ENCODE results near the gene GRN. TPM values are rescaled to one million over a fixed set of nuclear protein-coding genes. Genes with fewer than 3 reads are reported as not detected.

The GRN gene
- total RNA-seq, 1 donor from 2014 or later = 160 TPM

GRCh38 chr17:44354582-44355561 lies 9.8 kb downstream of the GRN start:
- intact Hi-C loops (cut with micrococcal nuclease) = no loop called here
- TF ChIP-seq, protein P1, sequence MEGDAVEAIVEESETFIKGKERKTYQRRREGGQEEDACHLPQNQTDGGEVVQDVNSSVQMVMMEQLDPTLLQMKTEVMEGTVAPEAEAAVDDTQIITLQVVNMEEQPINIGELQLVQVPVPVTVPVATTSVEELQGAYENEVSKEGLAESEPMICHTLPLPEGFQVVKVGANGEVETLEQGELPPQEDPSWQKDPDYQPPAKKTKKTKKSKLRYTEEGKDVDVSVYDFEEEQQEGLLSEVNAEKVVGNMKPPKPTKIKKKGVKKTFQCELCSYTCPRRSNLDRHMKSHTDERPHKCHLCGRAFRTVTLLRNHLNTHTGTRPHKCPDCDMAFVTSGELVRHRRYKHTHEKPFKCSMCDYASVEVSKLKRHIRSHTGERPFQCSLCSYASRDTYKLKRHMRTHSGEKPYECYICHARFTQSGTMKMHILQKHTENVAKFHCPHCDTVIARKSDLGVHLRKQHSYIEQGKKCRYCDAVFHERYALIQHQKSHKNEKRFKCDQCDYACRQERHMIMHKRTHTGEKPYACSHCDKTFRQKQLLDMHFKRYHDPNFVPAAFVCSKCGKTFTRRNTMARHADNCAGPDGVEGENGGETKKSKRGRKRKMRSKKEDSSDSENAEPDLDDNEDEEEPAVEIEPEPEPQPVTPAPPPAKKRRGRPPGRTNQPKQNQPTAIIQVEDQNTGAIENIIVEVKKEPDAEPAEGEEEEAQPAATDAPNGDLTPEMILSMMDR (IDR thresholded peaks at IDR 0.05; ENCODE audit: borderline replicate concordance) = peak; percentile 55
- Histone ChIP-seq H3K4me1 (no peaks in the 10 kb centered on the region), H3K27me3 (ENCODE audit: low read depth) (no peaks in the 10 kb centered on the region), H3K36me3 (peaks cover 29% of the 10 kb centered on the region), H3K4me3 (peak overlapping the region; percentile 62), H3K27ac (replicated peaks) (no peak overlapping the region), H3K9me3 (replicated peaks) (no peaks in the 10 kb centered on the region)
- peak; percentile 60 for DNase-seq

GRCh38 chr17:44355642-44356099 lies 10.6 kb downstream of the GRN start:
- no peaks in the 10 kb centered on the region for H3K9me3 ChIP-seq (replicated peaks)
- H3K4me3 ChIP-seq = no peak overlapping the region
- H3K27ac ChIP-seq (replicated peaks) = no peak overlapping the region
- no peaks in the 10 kb centered on the region for H3K27me3 ChIP-seq (ENCODE audit: low read depth)
- no peak for DNase-seq
- TF ChIP-seq, protein P1 (IDR thresholded peaks at IDR 0.05; ENCODE audit: borderline replicate concordance) = no peak
- no peaks in the 10 kb centered on the region for H3K4me1 ChIP-seq
- intact Hi-C loops (cut with micrococcal nuclease) = no loop called here
- peaks cover 23% of the 10 kb centered on the region for H3K36me3 ChIP-seq

DNA sequence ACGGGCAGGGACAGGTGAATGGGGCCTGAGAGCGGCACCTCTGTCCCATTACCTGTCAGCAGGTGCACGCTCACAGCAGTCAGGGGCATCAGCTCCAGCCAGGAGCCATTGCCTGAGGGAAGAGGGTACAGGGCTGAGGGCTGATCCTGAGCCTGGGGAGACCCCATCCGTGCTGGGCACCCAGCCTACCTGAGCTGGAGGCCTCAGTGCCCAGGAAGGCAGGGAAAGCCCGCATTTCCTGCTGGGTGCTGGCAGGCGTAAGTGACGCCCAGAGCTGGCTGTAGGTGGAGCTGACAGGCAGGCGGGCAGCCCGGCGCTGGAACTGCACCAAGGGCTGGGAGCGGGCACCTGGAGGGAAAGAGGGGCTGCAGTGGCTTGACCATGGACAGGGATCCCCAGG lies 11.1 kb downstream of the GRN start:
- DNase-seq = no peak
- H3K27me3 ChIP-seq (ENCODE audit: low read depth) = no peaks in the 10 kb centered on the region
- H3K9me3 ChIP-seq (replicated peaks) = no peaks in the 10 kb centered on the region
- H3K4me1 ChIP-seq = peaks cover 5% of the 10 kb centered on the region
- TF ChIP-seq, protein P1 (IDR thresholded peaks at IDR 0.05; ENCODE audit: borderline replicate concordance) = no peak
- no peak overlapping the region for H3K27ac ChIP-seq (replicated peaks)
- peaks cover 18% of the 10 kb centered on the region for H3K36me3 ChIP-seq
- intact Hi-C loops (cut with micrococcal nuclease) = no loop called here
- no peak overlapping the region for H3K4me3 ChIP-seq

DNA sequence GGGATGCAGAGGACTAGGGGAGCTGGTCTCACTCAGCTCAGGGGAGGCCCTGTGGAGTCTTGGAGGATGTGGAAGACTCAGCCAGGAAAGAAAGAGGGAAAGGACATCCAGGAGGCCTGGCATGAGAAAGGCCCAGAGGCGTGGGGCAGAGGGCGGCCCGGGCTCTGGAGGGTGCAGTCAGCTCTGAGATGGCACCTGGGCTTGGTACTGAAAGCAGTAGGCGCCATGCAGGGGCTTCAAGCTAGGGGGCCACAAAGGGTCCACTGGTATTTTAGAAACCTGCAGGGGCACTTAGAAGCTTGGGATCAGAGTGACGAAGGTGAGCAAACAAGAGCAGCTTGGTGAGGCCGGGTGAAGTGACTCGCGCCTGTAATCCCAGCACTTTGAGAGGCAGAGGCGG lies 13.0 kb downstream of the GRN start:
- H3K27ac ChIP-seq (replicated peaks) = no peak overlapping the region
- intact Hi-C loops (cut with micrococcal nuclease) = no loop called here
- no peaks in the 10 kb centered on the region for H3K9me3 ChIP-seq (replicated peaks)
- TF ChIP-seq, protein P1 (IDR thresholded peaks at IDR 0.05; ENCODE audit: borderline replicate concordance) = no peak
- H3K36me3 ChIP-seq = no peaks in the 10 kb centered on the region
- DNase-seq = no peak
- peaks cover 21% of the 10 kb centered on the region for H3K4me1 ChIP-seq
- no peak overlapping the region for H3K4me3 ChIP-seq
- H3K27me3 ChIP-seq (ENCODE audit: low read depth) = peaks cover 9% of the 10 kb centered on the region

GRCh38 chr17:44359006-44359405 lies 13.9 kb downstream of the GRN start:
- DNase-seq = no peak
- TF ChIP-seq, protein P1 (IDR thresholded peaks at IDR 0.05; ENCODE audit: borderline replicate concordance) = no peak
- no peak overlapping the region for H3K4me3 ChIP-seq

More at GRCh38 chr17:44359006-44359405, 13.9 kb downstream of the GRN start:
- Histone ChIP-seq H3K9me3 (replicated peaks) (no peaks in the 10 kb centered on the region), H3K36me3 (no peaks in the 10 kb centered on the region), H3K27me3 (ENCODE audit: low read depth) (peaks cover 13% of the 10 kb centered on the region), H3K4me1 (peaks cover 28% of the 10 kb centered on the region), H3K27ac (replicated peaks) (no peak overlapping the region)
- intact Hi-C loops (cut with micrococcal nuclease) = no loop called here
